ENCODE measurements around the gene GPBAR1.

GPBAR1 gene

DNA sequence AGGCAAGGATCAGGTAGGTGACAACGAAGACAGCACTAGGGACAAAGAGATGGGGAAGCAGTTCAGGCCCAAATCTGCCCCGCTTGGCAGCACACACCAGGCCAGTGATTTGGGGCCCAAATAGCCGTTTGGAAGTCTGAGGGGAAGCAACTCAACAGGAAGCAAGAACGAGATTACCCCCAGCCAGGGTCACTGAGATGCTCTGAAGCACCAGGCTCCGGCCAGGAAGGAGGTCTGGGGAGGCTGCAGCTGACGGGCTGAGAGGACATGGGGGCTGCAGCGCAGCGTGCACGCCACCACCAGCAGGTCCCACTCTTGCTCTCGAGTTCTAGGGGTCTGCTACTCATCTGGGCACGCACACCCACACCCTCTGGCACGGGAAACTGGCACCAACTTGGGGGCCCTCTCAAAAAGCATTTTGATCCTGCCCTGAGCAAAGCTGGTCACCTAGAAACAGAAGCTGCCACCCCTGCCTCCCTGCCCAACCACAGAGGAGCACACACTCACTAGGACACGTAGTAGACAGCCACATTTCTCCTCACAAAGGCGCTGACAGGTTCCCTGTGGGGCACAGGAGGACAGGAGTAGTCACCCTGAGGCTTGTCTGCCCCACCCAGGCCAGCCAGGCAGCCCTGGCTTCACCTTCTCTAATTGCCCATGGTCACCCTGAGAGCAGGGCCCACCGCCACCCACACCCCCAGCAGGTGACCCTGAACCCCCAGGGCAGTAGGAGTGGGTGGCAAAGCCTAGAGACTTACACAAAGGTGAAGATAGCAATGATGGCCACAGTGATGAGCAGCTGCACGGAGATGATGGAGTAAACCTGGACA, 17.9 kb downstream of the GPBAR1 start:
- Mint-ChIP-seq H3K4me1 (peaks cover 26% of the 10 kb centered on the region), H3K27ac (peak overlapping the region; percentile 28), H3K9me3 (no peaks in the 10 kb centered on the region), H3K27me3 (no peaks in the 10 kb centered on the region), H3K36me3 (peaks cover 46% of the 10 kb centered on the region), H3K4me3 (no peak overlapping the region)
- no peak for ATAC-seq (ENCODE audit: low read depth)
- no peak for DNase-seq (ENCODE audit: low spot score in 2 of 2)

GRCh38 chr2:218280260-218280870, 19.6 kb downstream of the GPBAR1 start:
- ATAC-seq (ENCODE audit: low read depth) (no peak), DNase-seq (ENCODE audit: low spot score in 2 of 2) (no peak)
- peaks cover 33% of the 10 kb centered on the region for H3K36me3 Mint-ChIP-seq
- no peaks in the 10 kb centered on the region for H3K27me3 Mint-ChIP-seq
- no peak overlapping the region for H3K27ac Mint-ChIP-seq
- H3K4me1 Mint-ChIP-seq, result peaks cover 28% of the 10 kb centered on the region
- no peaks in the 10 kb centered on the region for H3K9me3 Mint-ChIP-seq
- no peak overlapping the region for H3K4me3 Mint-ChIP-seq

GRCh38 chr2:218281449-218281848, 20.6 kb downstream of the GPBAR1 start:
- Mint-ChIP-seq H3K27ac (peak overlapping the region; percentile 21), H3K4me3 (no peak overlapping the region), H3K36me3 (peaks cover 29% of the 10 kb centered on the region), H3K27me3 (no peaks in the 10 kb centered on the region), H3K4me1 (peaks cover 37% of the 10 kb centered on the region), H3K9me3 (no peaks in the 10 kb centered on the region)
- DNase-seq (ENCODE audit: low spot score in 2 of 2), result no peak
- ATAC-seq (ENCODE audit: low read depth), result no peak

DNA sequence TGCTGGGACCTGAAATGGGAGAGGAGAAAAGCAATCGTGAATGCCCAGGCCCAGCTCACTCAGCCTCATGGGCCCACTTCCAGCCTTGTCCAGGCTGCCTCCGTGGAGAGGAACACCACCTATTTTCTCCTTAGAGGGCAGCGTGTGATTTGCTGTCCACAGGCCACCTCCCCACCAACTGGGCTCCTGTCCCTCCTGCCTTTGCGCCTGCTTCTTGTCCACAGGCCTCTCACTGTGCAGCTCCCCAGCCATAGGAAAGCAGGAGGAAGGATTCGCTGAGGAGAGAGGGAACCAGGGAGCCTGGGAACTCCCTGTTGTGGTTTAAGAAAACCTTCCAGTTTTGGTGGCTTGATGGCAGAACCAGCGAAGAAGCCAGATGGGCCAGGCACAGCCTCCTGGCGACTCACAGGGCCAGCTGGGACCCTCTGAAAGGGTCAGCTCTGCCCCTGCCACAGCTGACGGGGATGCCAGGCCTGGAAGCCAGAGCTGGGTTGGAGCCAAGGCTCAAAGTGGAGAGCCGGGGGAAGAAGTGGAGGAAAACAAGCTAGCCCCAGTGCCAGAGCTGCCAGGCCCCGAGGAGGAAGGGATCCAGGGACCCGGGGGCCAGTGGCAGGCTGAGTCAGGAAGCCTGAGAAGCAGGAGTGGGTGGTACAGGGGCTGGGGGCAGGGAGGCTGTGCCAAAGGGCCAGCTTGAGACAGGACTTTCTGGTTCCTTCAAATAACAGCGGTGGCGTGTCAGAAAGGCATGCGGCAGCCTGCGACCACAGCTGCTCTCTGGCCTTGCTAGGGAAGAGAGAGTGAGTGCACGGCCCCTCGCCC, 21.6 kb downstream of the GPBAR1 start:
- ATAC-seq (ENCODE audit: low read depth), result no peak
- H3K4me1 Mint-ChIP-seq, result peaks cover 43% of the 10 kb centered on the region
- no peaks in the 10 kb centered on the region for H3K9me3 Mint-ChIP-seq
- H3K27me3 Mint-ChIP-seq, result no peaks in the 10 kb centered on the region
- peak overlapping the region; percentile 31 for H3K27ac Mint-ChIP-seq
- peaks cover 23% of the 10 kb centered on the region for H3K36me3 Mint-ChIP-seq
- no peak for DNase-seq (ENCODE audit: low spot score in 2 of 2)
- H3K4me3 Mint-ChIP-seq, result no peak overlapping the region

- ATAC-seq (ENCODE audit: low read depth) (peak; percentile 19), DNase-seq (ENCODE audit: low spot score in 2 of 2) (no peak)
- peaks cover 53% of the 10 kb centered on the region for H3K4me1 Mint-ChIP-seq
- no peaks in the 10 kb centered on the region for H3K9me3 Mint-ChIP-seq
- peak overlapping the region; percentile 44 for H3K4me3 Mint-ChIP-seq
- no peaks in the 10 kb centered on the region for H3K27me3 Mint-ChIP-seq
- H3K27ac Mint-ChIP-seq, result peak overlapping the region; percentile 100
- H3K36me3 Mint-ChIP-seq, result peaks cover 18% of the 10 kb centered on the region
Observed at GRCh38 chr2:218284106-218284811, 23.4 kb downstream of the GPBAR1 start.

- ATAC-seq (ENCODE audit: low read depth), result no peak
- Mint-ChIP-seq H3K4me1 (peaks cover 57% of the 10 kb centered on the region), H3K27me3 (no peaks in the 10 kb centered on the region)
Observed at GRCh38 chr2:218285604-218286003, 24.8 kb downstream of the GPBAR1 start.

GRCh38 chr2:218286570-218287459, 26.0 kb downstream of the GPBAR1 start:
- ATAC-seq (ENCODE audit: low read depth), result peak; percentile 69
- Mint-ChIP-seq H3K27me3 (no peaks in the 10 kb centered on the region), H3K4me1 (peaks cover 60% of the 10 kb centered on the region), H3K27ac (peak overlapping the region; percentile 100), H3K9me3 (no peaks in the 10 kb centered on the region), H3K36me3 (peaks cover 7% of the 10 kb centered on the region), H3K4me3 (peak overlapping the region; percentile 96)
- peak; percentile 64 to 80 for DNase-seq (ENCODE audit: low spot score in 2 of 2)

More at GRCh38 chr2:218285604-218286003, 24.8 kb downstream of the GPBAR1 start:
- H3K36me3 Mint-ChIP-seq, result peaks cover 10% of the 10 kb centered on the region
- H3K27ac Mint-ChIP-seq, result peak overlapping the region; percentile 100
- no peak for DNase-seq (ENCODE audit: low spot score in 2 of 2)
- no peaks in the 10 kb centered on the region for H3K9me3 Mint-ChIP-seq
- peak overlapping the region; percentile 70 for H3K4me3 Mint-ChIP-seq

DNA sequence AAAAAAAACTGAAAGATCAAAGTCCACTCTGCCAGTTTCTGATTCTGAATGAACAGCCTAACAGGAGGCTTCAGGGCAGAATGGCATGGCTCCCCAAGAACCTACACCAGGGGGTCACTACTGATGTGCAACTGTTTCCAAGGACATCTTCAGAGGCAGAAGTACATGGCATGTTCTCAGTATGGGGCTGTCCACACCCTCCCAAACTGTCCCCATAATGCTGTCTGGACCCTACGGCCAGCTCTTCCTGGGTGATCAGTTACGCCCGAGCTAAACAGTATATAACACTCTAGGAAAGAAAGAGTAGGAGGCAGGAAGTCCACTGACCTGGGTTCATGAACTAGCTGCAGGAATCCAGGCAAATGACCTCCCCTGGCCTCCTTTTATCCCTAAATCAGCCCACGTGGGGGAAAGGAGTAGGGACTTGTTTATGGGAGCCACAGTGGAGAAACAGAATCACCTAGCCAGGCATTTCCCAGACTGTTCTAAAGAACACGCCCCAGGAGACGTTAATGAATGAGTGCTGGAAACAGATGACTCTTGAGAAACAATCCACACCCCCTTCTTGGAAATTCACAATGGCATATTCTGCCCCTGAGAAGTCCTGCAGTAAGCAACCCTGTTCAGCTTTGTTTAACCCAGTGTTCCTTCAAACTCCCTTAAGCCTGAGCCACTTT, 29.0 kb downstream of the GPBAR1 start:
- H3K4me3 Mint-ChIP-seq, result peak overlapping the region; percentile 92
- peaks cover 4% of the 10 kb centered on the region for H3K36me3 Mint-ChIP-seq
- DNase-seq (ENCODE audit: low spot score in 2 of 2) (no peak), ATAC-seq (ENCODE audit: low read depth) (no peak)
- peak overlapping the region; percentile 90 for H3K27ac Mint-ChIP-seq
- no peaks in the 10 kb centered on the region for H3K9me3 Mint-ChIP-seq
- H3K27me3 Mint-ChIP-seq, result no peaks in the 10 kb centered on the region
- H3K4me1 Mint-ChIP-seq, result peaks cover 68% of the 10 kb centered on the region

GRCh38 chr2:218290316-218291261, 29.8 kb downstream of the GPBAR1 start:
- H3K4me3 Mint-ChIP-seq, result peak overlapping the region; percentile 92
- H3K36me3 Mint-ChIP-seq, result peaks cover 4% of the 10 kb centered on the region
- ATAC-seq (ENCODE audit: low read depth) (peak; percentile 74), DNase-seq (ENCODE audit: low spot score in 2 of 2) (peak; percentile 72 to 89)
- no peaks in the 10 kb centered on the region for H3K9me3 Mint-ChIP-seq
- peak overlapping the region; percentile 90 for H3K27ac Mint-ChIP-seq
- no peaks in the 10 kb centered on the region for H3K27me3 Mint-ChIP-seq
- H3K4me1 Mint-ChIP-seq, result peaks cover 65% of the 10 kb centered on the region

- Mint-ChIP-seq H3K36me3 (peaks cover 4% of the 10 kb centered on the region), H3K27ac (peak overlapping the region; percentile 90), H3K4me3 (peak overlapping the region; percentile 92), H3K4me1 (peaks cover 58% of the 10 kb centered on the region), H3K9me3 (no peaks in the 10 kb centered on the region), H3K27me3 (no peaks in the 10 kb centered on the region)
- DNase-seq (ENCODE audit: low spot score in 2 of 2) (no peak), ATAC-seq (ENCODE audit: low read depth) (no peak)
Observed at GRCh38 chr2:218291318-218292047, 30.7 kb downstream of the GPBAR1 start.
